Omental fat pad (tissue), 4 donors: ENCODE data around the gene PINK1. TPM values are rescaled to one million over a fixed set of nuclear protein-coding genes. Genes with fewer than 3 reads are reported as not detected.

Experiments used
- ATAC-seq: fragments of 150-250 bp; one replicate; pipeline ENCODE4 v1.9.1; 2016; ENCODE audit warnings: mild to moderate bottlenecking, moderate library complexity; ENCODE audit not compliant: low FRiP score
- DNase-seq: peaks from one replicate; pipeline ENCODE4 v3.0.0-alpha.2; 2019; ENCODE audit warnings: low spot score
- CTCF ChIP-seq, 3 donors: fragments of 450-650 bp; IDR thresholded peaks; one replicate each; pipeline ENCODE4 v1.5.1; 2016 to 2017; ENCODE audit warnings: antibody characterized with exemption in 3 of 3, mild to moderate bottlenecking in 3 of 3, moderate library complexity in 2 of 3
- total RNA-seq, 4 donors: library from RNA; depleted of rRNA; stranded (reverse); fragments of >200 nt; gene quantifications; one replicate each; pipeline ENCODE4 v1.1.0, GENCODE V29; 2016

The PINK1 gene
- total RNA-seq, 4 donors from 2014 or later: 71.9 to 132 (median 111) TPM

DNA sequence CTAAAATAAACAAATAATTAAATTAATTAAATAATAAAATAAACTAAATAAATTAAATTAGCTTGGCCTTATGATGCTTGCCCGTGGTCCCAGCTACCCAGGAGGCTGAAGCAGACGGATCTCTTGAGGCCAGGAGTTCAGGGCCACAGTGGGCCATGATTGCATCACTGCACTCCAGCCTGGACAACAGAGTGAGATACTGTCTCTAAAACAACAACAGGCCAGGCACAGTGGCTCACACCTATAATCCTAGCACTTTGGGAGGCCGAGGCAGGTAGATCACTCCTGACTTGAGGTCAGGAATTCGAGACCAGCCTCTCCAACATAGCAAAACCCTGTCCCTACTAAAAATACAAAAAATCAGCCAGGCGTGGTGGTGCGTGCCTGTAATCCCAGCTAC lies 12.2 kb upstream of the PINK1 start:
- no peak for TF ChIP-seq CTCF (IDR thresholded peaks at IDR 0.05)
- ATAC-seq: no peak
- no peak for DNase-seq

DNA sequence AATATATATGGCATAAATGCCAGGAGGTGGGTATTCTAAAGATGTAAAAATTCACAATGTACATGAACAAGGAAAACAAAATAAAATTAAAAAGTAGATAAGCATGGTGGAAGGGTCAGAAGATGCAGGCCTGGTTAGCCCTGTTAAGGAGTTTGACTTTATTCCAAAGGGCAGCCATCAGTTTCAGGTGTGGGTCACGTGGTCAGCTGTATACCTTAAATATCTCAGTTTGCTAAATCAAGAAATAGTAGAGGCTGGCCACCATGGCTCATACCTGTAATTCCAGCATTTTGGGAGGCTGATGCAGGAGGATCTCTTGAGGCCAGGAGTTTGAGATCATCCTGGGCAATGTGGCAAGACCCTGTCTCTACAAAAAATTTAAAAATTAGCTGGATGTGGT lies 8.5 kb upstream of the PINK1 start:
- ATAC-seq (no peak), DNase-seq (no peak)
- no peak for TF ChIP-seq CTCF (IDR thresholded peaks at IDR 0.05)

DNA sequence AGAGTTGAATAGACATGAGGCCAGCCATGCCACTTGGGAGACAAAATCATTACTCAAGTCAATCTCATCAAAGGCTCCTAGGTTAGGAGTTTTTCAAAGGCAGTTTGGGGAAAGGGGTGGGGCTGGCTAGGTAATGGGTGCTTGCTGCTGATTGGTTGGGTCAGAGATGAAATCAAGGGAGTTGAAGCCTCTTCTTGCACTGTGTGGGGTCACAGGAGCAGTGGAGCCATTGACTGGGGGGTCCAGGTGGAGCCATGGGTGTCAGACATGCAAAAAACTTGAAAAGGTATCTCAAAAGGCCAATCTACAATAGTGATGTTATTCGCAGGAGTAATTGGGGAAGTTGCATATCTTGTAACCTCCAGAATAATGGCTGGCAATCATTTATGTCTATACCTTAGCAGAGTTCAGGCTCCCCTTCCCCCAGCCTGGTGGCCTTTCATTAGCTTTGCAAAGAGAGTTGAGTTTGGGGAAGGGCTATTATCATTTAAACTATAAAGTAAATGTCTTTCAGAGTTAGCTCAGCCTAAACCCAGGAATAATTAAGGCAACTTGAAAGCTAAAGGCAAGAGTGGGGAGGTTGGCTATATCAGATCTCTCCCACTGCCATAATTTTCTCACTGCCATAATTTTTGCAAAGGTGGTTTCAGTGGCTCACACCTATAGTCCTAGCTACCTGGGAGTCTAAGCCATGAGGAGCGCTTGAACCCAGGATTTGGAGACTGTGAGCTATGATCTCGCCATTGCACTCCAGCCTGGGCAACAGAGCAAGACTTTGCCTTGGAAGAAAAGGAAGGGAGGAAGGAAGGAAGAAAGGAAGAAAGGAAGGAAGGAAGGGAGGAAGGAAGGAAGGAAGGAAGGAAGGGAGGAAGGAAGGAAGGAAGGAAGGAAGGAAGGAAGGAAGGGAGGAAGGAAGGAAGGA lies 7.8 kb upstream of the PINK1 start:
- TF ChIP-seq CTCF (IDR thresholded peaks at IDR 0.05): no peak
- ATAC-seq: no peak

DNA sequence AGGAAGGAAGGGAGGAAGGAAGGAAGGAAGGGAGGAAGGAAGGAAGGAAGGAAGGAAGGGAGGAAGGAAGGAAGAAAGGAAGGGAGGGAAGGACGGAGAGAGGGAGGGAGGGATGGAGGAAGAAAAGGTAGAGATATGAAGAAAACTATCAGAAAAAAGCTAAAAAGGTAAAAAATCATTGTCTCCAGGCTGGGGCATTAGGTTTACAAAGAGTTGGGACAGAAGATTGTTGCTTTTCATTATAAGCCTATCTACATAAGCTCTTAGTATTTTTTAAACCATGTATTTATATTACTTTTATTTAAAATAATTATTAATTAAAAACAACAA lies 7.2 kb upstream of the PINK1 start:
- DNase-seq (no peak), ATAC-seq (no peak)
- TF ChIP-seq CTCF (IDR thresholded peaks at IDR 0.05): no peak

More for the DNA sequence above, 7.8 kb upstream of the PINK1 start:
- no peak for DNase-seq

DNA sequence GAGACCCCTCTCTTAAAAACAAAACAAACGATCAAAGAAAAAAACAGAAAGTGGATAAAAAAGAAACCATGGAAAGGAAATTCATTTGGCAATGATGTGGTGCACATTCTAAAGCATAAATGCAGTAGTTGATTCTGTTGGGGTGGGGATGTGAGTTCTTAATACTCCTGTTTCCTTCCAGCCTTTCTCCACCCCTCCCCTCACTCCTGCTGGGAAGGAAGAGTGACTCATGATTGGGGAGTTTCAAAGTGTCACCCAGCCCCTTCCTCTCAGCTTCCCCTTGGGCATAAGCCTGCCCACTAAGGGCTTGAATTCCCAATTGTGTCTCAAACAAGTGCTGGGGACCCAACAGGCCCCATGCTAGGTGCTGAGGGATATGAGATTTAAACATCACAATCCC lies 6.7 kb upstream of the PINK1 start:
- ATAC-seq (no peak), DNase-seq (no peak)
- TF ChIP-seq CTCF (IDR thresholded peaks at IDR 0.05): no peak

DNA sequence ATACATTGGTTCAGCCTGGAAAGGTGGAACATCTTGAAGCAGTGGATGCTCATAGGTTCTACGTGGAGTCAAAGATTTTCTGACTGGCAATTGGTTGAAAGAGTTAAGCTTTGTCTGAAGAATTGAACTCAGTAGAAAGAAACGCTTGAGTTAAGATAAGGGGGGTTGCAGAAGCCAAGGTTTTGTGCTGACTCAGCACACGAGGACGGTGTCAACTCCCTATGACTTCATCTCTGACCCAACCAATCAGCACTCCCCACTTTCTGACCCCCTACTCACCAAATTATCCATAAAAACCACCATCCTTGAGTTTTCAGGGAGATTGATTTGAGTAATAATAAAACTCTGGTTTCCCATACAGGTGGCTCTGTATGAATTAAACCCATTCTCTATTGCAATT lies 2.5 kb upstream of the PINK1 start:
- no peak for DNase-seq
- ATAC-seq: no peak
- TF ChIP-seq CTCF (IDR thresholded peaks at IDR 0.05): no peak

DNA sequence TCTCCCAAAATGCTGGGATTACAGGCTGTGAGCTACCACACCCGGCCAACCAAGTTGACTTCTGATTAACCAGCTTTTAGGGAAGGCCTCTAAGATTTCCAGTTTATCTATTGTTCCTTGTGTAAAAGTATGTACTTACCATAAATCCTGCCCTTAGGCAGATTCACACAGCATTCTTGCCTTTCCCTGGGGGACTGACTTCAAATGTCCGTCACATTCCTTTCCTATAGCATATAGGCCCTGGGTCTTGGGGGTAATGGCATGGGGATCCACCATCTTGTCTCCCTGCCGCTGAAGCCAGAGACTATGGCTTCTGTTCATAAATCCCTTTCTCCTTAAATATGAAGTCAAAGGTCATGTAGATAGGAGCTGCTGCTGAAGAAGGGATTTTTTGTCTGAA lies 872 bp upstream of the PINK1 start:
- TF ChIP-seq CTCF (IDR thresholded peaks at IDR 0.05): no peak
- no peak for ATAC-seq
- DNase-seq: no peak
